Stimulated activated CD4-positive, alpha-beta T cell treated with anti-CD3 and anti-CD28 coated beads, Interleukin-12 subunit alpha, Interleukin-12 subunit beta, amount 100 ng/mL, for 4 hours (primary cell): ENCODE measurements around the gene BET1L.
"Not testable (repeated sequence)": the region's sequence is repeated elsewhere in the genome, so short reads cannot be mapped to it uniquely, and the experiment has no call there.

Experiments used
- DNase-seq: peaks from one replicate; pipeline ENCODE4 v3.0.0-alpha.2; 2020

BET1L gene

DNA sequence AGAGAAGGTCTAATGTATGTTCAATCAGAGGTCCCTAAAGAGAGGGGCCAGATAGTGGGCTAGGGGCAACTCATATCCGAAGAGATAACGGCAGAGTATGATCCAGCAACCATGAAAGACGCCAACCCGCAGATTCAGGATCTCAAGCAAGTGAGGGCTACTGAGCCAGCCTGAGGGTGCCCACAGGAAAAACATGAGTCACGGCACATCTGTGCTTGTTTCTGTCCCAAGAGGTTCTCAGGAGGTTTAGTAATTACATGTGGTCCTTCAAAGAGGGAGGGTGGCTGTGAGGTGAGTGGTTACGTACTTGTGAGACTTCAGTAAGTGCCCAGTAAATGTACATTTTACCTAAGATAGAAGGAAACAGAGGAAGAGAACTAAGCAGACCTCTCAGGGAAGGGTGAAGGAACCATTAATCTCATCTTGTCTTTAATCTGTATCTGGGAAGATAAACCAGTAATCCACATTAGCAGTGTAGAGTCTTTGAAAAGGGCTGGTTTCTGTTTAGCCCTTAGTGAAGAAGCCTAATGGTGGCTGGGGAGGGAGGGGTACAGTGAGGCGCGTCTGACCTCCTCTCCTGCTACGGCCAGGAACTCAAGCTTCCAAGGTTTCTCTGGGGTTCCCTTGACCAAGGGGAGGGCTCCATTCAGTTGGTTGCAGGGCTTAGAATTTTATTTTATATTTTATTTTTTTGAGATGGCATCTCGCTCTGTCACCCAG lies 18.7 kb upstream of the BET1L start:
- DNase-seq: no peak

GRCh38 chr11:224424-224823 lies 17.2 kb upstream of the BET1L start:
- DNase-seq: no peak

DNA sequence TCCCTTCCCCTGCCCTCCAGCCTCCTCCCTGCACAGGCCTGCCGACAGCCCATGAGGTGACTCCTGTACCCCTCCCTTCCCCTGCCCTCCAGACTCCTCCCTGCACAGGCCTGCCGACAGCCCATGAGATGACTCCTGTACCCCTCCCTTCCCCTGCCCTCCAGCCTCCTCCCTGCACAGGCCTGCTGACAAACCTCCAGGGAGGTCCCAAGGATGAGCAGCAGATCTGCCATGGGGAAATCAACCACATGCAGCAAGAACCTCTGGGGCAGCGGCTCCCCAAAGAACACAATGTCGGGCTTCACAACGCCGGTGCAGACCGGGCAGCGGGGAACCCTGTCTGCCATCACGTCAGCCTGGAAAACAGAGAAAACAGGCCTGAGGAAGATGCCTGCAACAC lies 16.7 kb upstream of the BET1L start:
- no peak for DNase-seq

DNA sequence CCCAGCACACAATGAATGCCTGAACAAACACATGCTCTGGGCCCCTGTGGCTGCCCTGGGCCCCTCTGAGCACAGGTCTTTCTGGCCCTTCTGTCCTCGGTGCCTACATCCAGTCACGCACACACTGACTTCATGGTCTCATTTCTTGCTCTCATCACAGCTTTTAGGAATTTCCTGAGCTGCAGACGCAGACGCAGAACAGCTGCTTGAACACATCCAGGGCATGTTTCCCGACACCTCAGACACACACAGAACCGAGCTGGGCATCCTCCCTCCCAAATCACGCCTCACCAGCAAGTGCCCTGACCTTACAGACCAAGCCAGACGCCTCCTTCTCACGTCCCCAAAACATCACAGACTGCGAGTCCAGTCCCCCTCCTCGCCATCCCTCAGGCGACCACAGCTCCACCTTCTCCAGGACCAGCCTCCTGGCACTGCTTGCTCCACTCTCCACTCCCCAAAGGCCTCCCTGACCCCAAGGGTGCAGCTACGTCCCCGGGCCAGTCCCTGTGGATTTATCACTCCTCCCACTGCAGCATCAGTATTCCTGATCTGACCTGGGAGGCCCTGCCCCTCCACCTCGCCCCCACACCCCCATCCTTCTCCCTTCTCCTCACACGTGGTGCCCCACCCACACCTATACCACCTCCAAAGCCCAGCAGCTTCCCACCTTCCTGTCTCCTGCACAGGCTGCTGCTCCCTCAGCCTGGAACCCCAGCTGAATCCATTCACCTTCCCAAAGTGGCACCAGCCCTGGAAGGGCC lies 16.0 kb upstream of the BET1L start:
- DNase-seq: no peak

- DNase-seq: no peak
Observed at GRCh38 chr11:221998-222789, 15.0 kb upstream of the BET1L start.

GRCh38 chr11:221539-221938 lies 14.3 kb upstream of the BET1L start:
- DNase-seq: no peak

DNA sequence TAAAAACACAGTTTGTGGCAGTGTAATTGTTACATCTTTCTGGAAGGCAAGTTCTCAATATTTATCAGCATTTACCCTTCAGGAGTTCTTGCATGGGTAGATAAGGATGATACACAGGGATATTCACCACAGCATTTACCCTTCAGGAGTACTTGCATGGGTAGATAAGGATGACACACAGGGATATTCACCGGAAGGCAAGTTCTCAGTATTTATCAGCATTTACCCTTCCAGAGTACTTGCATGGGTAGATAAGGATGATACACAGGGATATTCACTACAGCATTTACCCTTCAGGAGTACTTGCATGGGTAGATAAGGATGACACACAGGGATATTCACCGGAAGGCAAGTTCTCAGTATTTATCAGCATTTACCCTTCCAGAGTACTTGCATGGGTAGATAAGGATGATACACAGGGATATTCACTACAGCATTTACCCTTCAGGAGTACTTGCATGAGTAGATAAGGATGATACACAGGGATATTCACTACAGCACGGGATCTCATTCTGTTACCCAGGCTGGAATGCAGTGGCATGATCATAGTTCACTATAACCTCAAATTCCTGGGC lies 13.5 kb upstream of the BET1L start:
- DNase-seq: not testable (repeated sequence)

DNA sequence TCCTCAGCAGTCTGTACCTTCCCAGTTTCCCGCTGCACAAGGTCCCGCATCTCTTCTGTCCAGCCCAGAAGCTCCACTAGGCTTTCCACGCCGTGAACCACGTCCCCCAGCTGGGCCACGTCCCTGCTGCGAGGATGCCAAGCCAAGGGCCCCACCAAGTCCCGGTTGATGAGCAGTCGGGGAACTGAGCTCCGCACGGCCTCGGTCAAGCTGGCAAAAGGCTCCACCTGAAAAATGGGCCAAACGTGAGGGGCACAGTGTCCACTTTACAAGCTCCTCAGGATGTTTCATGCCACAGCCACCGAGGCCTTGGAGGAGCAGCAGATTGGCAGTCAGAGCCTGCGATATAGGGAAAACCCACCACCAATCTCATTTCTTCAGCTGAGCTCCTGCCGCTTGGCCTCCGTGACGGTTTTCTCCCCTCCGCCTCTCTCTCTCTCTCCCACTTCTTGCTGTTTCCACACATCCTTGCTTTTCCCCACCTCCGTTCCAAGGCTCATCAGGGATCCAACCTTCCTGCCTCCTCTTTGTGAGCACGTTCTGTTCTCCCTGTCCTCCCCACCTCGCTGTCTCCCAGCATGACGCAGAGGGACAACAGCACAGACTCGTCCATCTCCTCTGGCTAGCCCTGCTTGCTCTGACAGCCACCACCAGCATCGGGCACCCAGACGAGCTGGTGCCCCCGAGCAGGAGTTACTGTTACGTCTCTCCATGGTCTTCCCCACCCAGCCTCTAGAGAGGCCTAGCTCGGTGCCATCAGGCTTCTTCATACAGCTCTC lies 11.8 kb upstream of the BET1L start:
- DNase-seq: no peak

DNA sequence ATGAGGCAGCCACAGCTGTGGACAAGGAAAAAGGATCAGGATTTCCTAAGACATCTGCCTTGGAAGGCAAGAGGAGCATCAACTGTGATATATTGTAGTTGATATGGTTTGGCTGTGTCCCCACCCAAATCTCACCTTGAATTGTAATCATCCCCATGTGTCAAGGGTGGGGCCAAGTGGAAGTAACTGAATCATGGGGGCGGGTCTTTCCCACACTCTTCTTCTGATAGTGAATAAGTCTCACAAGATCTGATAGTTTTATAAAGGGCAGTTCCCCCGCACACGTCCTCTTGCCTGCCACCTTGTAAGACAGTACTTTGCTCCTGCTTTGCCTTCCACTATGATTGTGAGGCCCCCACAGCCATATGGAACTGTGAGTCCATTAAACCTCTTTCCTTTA lies 10.5 kb upstream of the BET1L start:
- DNase-seq: no peak

DNA sequence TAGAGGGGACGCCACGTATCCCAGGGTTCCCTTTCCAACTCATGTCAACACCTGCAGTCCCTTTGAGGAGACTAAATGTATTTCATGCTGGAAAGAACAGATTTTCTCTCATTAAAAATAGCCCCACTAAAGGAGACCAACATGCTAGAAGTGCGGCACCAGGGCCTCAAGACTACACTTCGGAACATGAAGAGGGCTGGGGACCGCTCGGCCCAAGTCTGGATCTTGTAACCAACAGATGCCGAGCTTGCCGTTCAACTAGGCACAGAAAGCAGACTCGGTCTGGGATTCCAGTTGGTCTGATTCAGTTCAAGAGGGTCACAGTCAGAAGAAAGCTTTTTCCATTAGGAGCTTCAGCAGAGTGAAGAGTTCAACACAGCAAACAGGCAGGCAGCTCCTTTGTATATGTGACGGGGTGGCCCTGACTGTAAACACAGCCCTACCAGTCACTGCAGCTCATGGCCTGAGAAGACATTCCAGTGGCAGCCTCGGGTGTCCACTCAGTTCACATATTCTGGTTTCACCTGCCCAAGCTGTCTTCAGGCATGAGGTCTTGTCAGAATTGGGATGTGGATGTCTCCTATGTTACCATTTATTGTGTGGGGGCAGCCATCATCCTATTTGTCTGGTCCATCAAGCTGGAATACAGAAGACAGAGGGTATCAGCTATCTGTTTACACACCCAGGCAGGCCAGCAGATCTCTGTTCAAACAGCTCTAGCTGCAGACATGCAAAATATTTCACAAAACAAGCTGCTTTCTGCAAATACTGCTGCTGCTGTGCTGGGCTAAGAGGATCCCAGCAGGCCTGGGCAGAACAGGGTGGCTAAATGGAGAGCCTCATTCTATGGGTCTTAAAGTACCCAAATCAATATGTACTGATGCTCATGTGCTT lies 9.1 kb upstream of the BET1L start:
- DNase-seq: no peak

GRCh38 chr11:215581-216037 lies 8.4 kb upstream of the BET1L start:
- DNase-seq: no peak

- no peak for DNase-seq
Observed at GRCh38 chr11:214083-214482, 6.9 kb upstream of the BET1L start.

- DNase-seq: no peak
Observed at GRCh38 chr11:213111-213510, 5.9 kb upstream of the BET1L start.

DNA sequence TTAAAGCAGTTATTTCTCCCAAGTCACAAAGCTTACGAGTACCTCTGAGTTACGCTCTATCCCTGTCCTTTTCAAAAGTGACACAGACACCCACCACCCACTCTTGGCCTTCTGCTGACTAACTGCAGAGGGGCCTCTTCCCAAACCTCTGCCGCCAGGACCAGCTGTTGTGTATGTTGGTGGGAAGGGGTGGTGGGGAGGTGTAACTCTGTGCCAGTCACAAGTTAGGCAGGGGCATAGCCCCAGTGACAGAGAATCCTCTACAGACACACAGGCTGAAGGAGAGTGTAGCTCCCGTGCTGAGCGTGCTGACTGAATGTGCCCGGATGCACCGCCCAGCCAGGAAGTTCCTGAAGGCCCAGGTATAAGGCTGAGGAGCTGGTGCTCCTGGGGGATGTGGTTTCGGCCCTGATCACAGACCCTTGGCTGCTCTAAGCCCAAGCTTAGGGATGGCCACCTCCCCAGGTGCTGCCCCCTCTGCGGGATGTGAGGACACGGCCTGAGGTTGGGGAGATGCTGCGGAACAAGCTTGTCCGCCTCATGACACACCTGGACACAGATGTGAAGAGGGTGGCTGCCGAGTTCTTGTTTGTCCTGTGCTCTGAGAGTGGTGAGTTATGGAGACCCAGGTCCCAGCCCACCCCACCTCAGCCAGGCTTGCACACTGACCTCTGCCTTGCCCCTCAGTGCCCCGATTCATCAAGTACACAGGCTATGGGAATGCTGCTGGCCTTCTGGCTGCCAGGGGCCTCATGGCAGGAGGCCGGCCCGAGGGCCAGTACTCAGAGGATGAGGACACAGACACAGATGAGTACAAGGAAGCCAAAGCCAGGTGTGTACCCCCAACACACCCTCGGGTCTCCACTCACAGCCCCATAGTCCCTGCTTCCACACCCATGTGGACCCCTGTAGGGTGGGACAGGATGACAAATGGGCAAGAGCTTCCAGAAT lies 5.2 kb upstream of the BET1L start:
- no peak for DNase-seq

DNA sequence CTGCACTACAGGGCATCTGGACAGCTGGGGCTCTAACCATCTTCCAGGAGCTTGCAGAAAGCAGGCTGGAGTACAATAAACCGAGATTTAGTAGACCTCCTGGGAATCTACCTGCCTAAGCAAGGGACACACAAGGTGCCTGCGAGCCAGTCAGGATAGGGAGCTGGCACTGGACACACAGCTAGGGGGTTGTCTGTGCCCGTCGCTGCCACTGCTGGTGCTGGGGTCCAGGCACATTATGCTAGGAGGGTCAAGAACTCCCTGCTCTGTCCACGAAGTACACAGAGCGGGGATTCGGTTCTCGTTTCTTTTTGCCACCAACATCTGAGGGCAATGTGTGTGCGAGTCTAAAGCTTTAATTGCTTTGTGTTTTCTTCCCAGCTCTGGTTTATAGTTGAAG lies 4.5 kb upstream of the BET1L start:
- DNase-seq: no peak

GRCh38 chr11:211295-211694 lies 4.1 kb upstream of the BET1L start:
- DNase-seq: no peak

GRCh38 chr11:210803-211180 lies 3.6 kb upstream of the BET1L start:
- no peak for DNase-seq

- DNase-seq: no peak
Observed at GRCh38 chr11:210122-210802, 3.1 kb upstream of the BET1L start.

DNA sequence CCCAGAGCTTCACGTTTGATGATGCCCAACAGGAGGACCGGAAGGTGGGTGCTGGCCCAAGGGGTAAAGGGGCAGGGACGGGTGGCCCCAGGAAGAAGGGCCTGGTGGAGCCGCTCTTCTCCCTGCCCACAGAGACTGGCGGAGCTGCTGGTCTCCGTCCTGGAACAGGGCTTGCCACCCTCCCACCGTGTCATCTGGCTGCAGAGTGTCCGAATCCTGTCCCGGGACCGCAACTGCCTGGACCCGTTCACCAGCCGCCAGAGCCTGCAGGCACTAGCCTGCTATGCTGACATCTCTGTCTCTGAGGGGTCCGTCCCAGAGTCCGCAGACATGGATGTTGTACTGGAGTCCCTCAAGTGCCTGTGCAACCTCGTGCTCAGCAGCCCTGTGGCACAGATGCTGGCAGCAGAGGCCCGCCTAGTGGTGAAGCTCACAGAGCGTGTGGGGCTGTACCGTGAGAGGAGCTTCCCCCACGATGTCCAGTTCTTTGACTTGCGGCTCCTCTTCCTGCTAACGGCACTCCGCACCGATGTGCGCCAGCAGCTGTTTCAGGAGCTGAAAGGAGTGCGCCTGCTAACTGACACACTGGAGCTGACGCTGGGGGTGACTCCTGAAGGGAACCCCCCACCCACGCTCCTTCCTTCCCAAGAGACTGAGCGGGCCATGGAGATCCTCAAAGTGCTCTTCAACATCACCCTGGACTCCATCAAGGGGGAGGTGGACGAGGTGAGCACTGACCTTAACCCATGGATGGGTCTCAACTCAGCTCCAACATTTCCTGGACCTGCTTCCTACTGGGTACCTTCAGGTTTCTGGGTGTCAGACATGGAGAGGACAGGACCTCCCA lies 2.3 kb upstream of the BET1L start:
- DNase-seq: no peak
